Peyer's patch (tissue), 4 donors: ENCODE measurements around the gene RPS2. TPM values are rescaled to one million over a fixed set of nuclear protein-coding genes. Genes with fewer than 3 reads are reported as not detected.

Experiments
- DNase-seq, 3 donors: peaks; one replicate each; pipeline ENCODE4 v3.0.0-alpha.2; 2017 to 2019
- H3K27ac ChIP-seq, 4 donors: fragments of 200-600 bp; sonication (generic); one replicate each; pipeline ENCODE4 v1.5.1; 2016 to 2019
- H3K27me3 ChIP-seq, 2 donors: fragments of 200-600 bp; sonication (generic); one replicate each; pipeline ENCODE4 v1.5.1; 2019
- H3K36me3 ChIP-seq, 3 donors: fragments of 200-600 bp; sonication (generic); one replicate each; pipeline ENCODE4 v1.5.1; 2016 to 2019
- H3K4me1 ChIP-seq, 4 donors: fragments of 200-600 bp; sonication (generic); one replicate each; pipeline ENCODE4 v1.5.1; 2016 to 2019
- H3K4me3 ChIP-seq, 4 donors: fragments of 200-600 bp; sonication (generic); 1 replicate in 3 of 4; 2 replicates in 1 of 4; pipeline ENCODE4 v1.5.1; 2016 to 2019; ENCODE audit warnings: mild to moderate bottlenecking in 1 of 4
- H3K9me3 ChIP-seq, 4 donors: fragments of 200-600 bp; sonication (generic); one replicate each; pipeline ENCODE4 v1.5.1; 2016 to 2019; ENCODE audit warnings: mild to moderate bottlenecking in 1 of 4
- CTCF ChIP-seq, 6 experiments: fragments of 450-650 bp in 4 of 6; fragments of 200-600 bp in 2 of 6; sonication (generic) in 1 of 6; IDR thresholded peaks; one replicate each; pipeline ENCODE4 v1.5.1; 2017 to 2019; ENCODE audit warnings: antibody characterized with exemption in 6 of 6, mild to moderate bottlenecking in 3 of 6, moderate library complexity in 1 of 6
- POLR2A ChIP-seq, 2 donors: fragments of 450-650 bp; IDR thresholded peaks; one replicate each; pipeline ENCODE4 v1.5.1; 2017; ENCODE audit warnings: antibody characterized with exemption in 2 of 2, mild to moderate bottlenecking in 2 of 2, moderate library complexity in 2 of 2
- total RNA-seq, 4 donors: library from RNA; depleted of rRNA; stranded (reverse); fragments of >200 nt; gene quantifications; one replicate each; pipeline ENCODE4 v1.1.0, GENCODE V29; 2016

Gene RPS2
- total RNA-seq, 4 donors from 2014 or later = 736 to 1,881 (median 1,543) TPM

- no peak for DNase-seq
- TF ChIP-seq CTCF (IDR thresholded peaks at IDR 0.05) = no peak
- no peak for TF ChIP-seq POLR2A (IDR thresholded peaks at IDR 0.05)
- Histone ChIP-seq H3K27ac (peak overlapping the region; percentile 90 to 97 (median 96)), H3K36me3 (no peaks in the 10 kb centered on the region), H3K27me3 (no peaks in the 10 kb centered on the region), H3K4me3 (peak overlapping the region; percentile 64 to 99 (median 94)), H3K4me1 (peaks cover 16 to 56% (median 23%) of the 10 kb centered on the region in 4 donors), H3K9me3 (no peaks in the 10 kb centered on the region)
Measured at GRCh38 chr16:2008631-2009163, 44.1 kb upstream of the RPS2 start.

- Histone ChIP-seq H3K36me3 (peaks cover 0 to 4% (median 0%) of the 10 kb centered on the region in 3 donors), H3K9me3 (no peaks in the 10 kb centered on the region), H3K4me1 (peaks cover 16 to 60% (median 24%) of the 10 kb centered on the region in 4 donors), H3K4me3 (peak overlapping the region in 2 of 4 donors; percentile 64 to 99), H3K27me3 (no peaks in the 10 kb centered on the region), H3K27ac (peak overlapping the region in 3 of 4 donors; percentile 95 to 97 (median 97))
- TF ChIP-seq CTCF (IDR thresholded peaks at IDR 0.05) = no peak
- peak; percentile 29 to 72 for TF ChIP-seq POLR2A (IDR thresholded peaks at IDR 0.05)
- DNase-seq = peak in 2 of 3 donors; percentile 81 to 82
Measured at GRCh38 chr16:2008009-2008526, 43.4 kb upstream of the RPS2 start.

GRCh38 chr16:2007081-2007836 lies 42.6 kb upstream of the RPS2 start:
- H3K27ac ChIP-seq = peak overlapping the region in 3 of 4 donors; percentile 95 to 97 (median 97)
- H3K4me3 ChIP-seq = peak overlapping the region in 2 of 4 donors; percentile 64 to 99
- H3K4me1 ChIP-seq = peaks cover 16 to 60% (median 24%) of the 10 kb centered on the region in 4 donors
- no peaks in the 10 kb centered on the region for H3K27me3 ChIP-seq
- H3K9me3 ChIP-seq = no peaks in the 10 kb centered on the region
- peaks cover 0 to 12% (median 0%) of the 10 kb centered on the region in 3 donors for H3K36me3 ChIP-seq
- TF ChIP-seq POLR2A (IDR thresholded peaks at IDR 0.05) (no peak), CTCF (IDR thresholded peaks at IDR 0.05) (no peak)
- no peak for DNase-seq

GRCh38 chr16:2006317-2006716 lies 41.7 kb upstream of the RPS2 start:
- peaks cover 0 to 21% (median 3%) of the 10 kb centered on the region in 3 donors for H3K36me3 ChIP-seq
- H3K27ac ChIP-seq = no peak overlapping the region
- TF ChIP-seq CTCF (IDR thresholded peaks at IDR 0.05) (no peak), POLR2A (IDR thresholded peaks at IDR 0.05) (no peak)
- H3K9me3 ChIP-seq = no peaks in the 10 kb centered on the region
- H3K27me3 ChIP-seq = no peaks in the 10 kb centered on the region
- peaks cover 16 to 60% (median 24%) of the 10 kb centered on the region in 4 donors for H3K4me1 ChIP-seq
- no peak overlapping the region for H3K4me3 ChIP-seq
- DNase-seq = no peak

- H3K9me3 ChIP-seq = no peaks in the 10 kb centered on the region
- peaks cover 0 to 28% (median 3%) of the 10 kb centered on the region in 3 donors for H3K36me3 ChIP-seq
- no peak for DNase-seq
- no peaks in the 10 kb centered on the region for H3K27me3 ChIP-seq
- peaks cover 16 to 58% (median 24%) of the 10 kb centered on the region in 4 donors for H3K4me1 ChIP-seq
- TF ChIP-seq CTCF (IDR thresholded peaks at IDR 0.05) (no peak), POLR2A (IDR thresholded peaks at IDR 0.05) (no peak)
- no peak overlapping the region for H3K27ac ChIP-seq
- H3K4me3 ChIP-seq = no peak overlapping the region
Measured at GRCh38 chr16:2005646-2006045, 41.0 kb upstream of the RPS2 start.
